ENCODE measurements around the gene TFCP2L1.

GRCh38 chr2:121170577-121170976, 114.4 kb downstream of the TFCP2L1 start:
- TF ChIP-seq, protein P1, sequence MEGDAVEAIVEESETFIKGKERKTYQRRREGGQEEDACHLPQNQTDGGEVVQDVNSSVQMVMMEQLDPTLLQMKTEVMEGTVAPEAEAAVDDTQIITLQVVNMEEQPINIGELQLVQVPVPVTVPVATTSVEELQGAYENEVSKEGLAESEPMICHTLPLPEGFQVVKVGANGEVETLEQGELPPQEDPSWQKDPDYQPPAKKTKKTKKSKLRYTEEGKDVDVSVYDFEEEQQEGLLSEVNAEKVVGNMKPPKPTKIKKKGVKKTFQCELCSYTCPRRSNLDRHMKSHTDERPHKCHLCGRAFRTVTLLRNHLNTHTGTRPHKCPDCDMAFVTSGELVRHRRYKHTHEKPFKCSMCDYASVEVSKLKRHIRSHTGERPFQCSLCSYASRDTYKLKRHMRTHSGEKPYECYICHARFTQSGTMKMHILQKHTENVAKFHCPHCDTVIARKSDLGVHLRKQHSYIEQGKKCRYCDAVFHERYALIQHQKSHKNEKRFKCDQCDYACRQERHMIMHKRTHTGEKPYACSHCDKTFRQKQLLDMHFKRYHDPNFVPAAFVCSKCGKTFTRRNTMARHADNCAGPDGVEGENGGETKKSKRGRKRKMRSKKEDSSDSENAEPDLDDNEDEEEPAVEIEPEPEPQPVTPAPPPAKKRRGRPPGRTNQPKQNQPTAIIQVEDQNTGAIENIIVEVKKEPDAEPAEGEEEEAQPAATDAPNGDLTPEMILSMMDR (IDR thresholded peaks at IDR 0.05; ENCODE audit: insufficient read depth, low read length), result no peak
- TF ChIP-seq REST (IDR thresholded peaks at IDR 0.05; ENCODE audit: insufficient replicate concordance, low read depth) (no peak), GABPA (IDR thresholded peaks at IDR 0.05; ENCODE audit: low read depth) (no peak)
